ENCODE measurements around the gene HDAC9.

The HDAC9 gene

DNA sequence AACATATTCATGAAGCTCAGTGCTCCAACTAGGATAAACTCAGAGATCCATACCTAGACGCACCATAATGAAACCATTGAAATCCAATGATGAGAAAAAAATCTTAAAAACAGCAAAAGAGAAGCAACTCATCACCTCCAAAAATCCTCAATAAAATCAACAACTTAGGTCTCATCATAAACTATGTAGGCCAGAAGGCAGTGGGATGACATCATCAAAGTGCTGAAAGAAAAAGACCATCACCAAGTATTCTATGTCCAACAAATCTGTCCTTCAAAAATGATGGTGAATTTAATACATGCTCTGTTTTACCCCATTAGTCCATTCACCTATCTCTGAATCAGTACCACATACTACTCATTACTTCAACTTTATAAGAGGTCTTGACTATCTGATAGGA is 304.4 kb downstream of the HDAC9 start:
- no peak overlapping the region for H3K4me3 ChIP-seq (ENCODE audit: low read length)
- TF ChIP-seq EZH2phosphoT487 (IDR thresholded peaks at IDR 0.05; ENCODE audit: borderline replicate concordance, low read length): no peak
- TF ChIP-seq, protein P1, sequence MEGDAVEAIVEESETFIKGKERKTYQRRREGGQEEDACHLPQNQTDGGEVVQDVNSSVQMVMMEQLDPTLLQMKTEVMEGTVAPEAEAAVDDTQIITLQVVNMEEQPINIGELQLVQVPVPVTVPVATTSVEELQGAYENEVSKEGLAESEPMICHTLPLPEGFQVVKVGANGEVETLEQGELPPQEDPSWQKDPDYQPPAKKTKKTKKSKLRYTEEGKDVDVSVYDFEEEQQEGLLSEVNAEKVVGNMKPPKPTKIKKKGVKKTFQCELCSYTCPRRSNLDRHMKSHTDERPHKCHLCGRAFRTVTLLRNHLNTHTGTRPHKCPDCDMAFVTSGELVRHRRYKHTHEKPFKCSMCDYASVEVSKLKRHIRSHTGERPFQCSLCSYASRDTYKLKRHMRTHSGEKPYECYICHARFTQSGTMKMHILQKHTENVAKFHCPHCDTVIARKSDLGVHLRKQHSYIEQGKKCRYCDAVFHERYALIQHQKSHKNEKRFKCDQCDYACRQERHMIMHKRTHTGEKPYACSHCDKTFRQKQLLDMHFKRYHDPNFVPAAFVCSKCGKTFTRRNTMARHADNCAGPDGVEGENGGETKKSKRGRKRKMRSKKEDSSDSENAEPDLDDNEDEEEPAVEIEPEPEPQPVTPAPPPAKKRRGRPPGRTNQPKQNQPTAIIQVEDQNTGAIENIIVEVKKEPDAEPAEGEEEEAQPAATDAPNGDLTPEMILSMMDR (IDR thresholded peaks at IDR 0.05; ENCODE audit: low read depth, low read length, poor library complexity, severe bottlenecking): no peak
- H3F3A ChIP-seq (ENCODE audit: control insufficient read depth, insufficient read depth): no peaks in the 10 kb centered on the region
- no peaks in the 10 kb centered on the region for H3K9me2 ChIP-seq (replicated peaks; ENCODE audit: control insufficient read depth, low read length)
- H3K79me2 ChIP-seq (ENCODE audit: control insufficient read depth, low read length): no peaks in the 10 kb centered on the region
- no peak overlapping the region for H3K4me2 ChIP-seq (ENCODE audit: low read length)
- no peaks in the 10 kb centered on the region for H4K20me1 ChIP-seq (ENCODE audit: control insufficient read depth, insufficient read depth, low read depth, low read length)
- H3K27me3 ChIP-seq (ENCODE audit: control insufficient read depth, low read length): no peaks in the 10 kb centered on the region
- no peak overlapping the region for H3K27ac ChIP-seq (ENCODE audit: low read depth, low read length)
- no peaks in the 10 kb centered on the region for H3K36me3 ChIP-seq (ENCODE audit: control insufficient read depth, low read length)
- H3K9me3 ChIP-seq (ENCODE audit: control insufficient read depth, insufficient read depth, low read length): no peaks in the 10 kb centered on the region
- H3K4me1 ChIP-seq (ENCODE audit: control insufficient read depth, low read length): no peaks in the 10 kb centered on the region

DNA sequence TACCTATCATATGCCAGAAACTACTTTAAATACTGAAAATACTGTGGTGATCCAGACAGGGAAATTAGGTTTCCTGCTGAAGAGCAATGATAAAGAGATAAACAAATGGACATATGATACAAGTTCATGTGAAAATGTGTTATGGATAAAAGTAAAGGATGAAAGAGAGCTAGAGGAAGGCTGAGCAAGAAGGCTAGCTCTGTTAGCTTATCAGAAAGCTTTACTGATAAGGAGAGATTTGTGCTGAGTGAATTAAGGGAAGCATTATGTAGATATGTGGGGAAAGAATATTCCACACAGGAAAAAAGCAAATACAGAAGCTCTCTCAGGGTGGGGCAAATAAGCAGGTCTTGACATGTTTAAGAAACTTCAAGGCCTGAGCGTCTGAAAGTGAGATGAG is 308.4 kb downstream of the HDAC9 start:
- no peak overlapping the region for H3K27ac ChIP-seq (ENCODE audit: low read depth, low read length)
- H4K20me1 ChIP-seq (ENCODE audit: control insufficient read depth, insufficient read depth, low read depth, low read length): no peaks in the 10 kb centered on the region
- no peaks in the 10 kb centered on the region for H3F3A ChIP-seq (ENCODE audit: control insufficient read depth, insufficient read depth)
- H3K4me2 ChIP-seq (ENCODE audit: low read length): no peak overlapping the region
- no peaks in the 10 kb centered on the region for H3K79me2 ChIP-seq (ENCODE audit: control insufficient read depth, low read length)
- no peak overlapping the region for H3K4me3 ChIP-seq (ENCODE audit: low read length)
- H3K4me1 ChIP-seq (ENCODE audit: control insufficient read depth, low read length): no peaks in the 10 kb centered on the region
- TF ChIP-seq, protein P1 (IDR thresholded peaks at IDR 0.05; ENCODE audit: low read depth, low read length, poor library complexity, severe bottlenecking): no peak
- no peak for TF ChIP-seq EZH2phosphoT487 (IDR thresholded peaks at IDR 0.05; ENCODE audit: borderline replicate concordance, low read length)
- H3K27me3 ChIP-seq (ENCODE audit: control insufficient read depth, low read length): no peaks in the 10 kb centered on the region
- H3K36me3 ChIP-seq (ENCODE audit: control insufficient read depth, low read length): no peaks in the 10 kb centered on the region
- no peaks in the 10 kb centered on the region for H3K9me2 ChIP-seq (replicated peaks; ENCODE audit: control insufficient read depth, low read length)
- no peaks in the 10 kb centered on the region for H3K9me3 ChIP-seq (ENCODE audit: control insufficient read depth, insufficient read depth, low read length)

DNA sequence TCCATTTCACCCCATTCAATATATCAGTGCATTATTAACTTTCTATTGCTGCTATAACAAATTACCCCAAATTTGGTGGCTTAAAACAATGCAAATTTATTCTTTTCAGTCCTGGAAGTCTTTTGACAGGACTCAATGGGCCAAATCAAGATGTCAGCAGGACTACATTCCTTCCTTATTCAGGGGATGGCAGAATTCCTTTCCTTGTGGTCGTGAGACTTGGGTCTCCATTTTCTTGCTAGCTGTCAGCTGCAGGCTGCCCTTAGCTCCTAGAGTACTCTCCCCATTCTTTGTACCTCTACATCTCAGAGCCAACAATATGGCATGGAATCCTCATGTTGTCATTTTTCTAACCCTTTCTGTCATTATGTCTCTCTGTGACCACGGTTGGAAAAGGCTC is 310.6 kb downstream of the HDAC9 start:
- Histone ChIP-seq H3K4me2 (ENCODE audit: low read length) (no peak overlapping the region), H4K20me1 (ENCODE audit: control insufficient read depth, insufficient read depth, low read depth, low read length) (no peaks in the 10 kb centered on the region), H3K27ac (ENCODE audit: low read depth, low read length) (no peak overlapping the region), H3K9me2 (replicated peaks; ENCODE audit: control insufficient read depth, low read length) (no peaks in the 10 kb centered on the region), H3K79me2 (ENCODE audit: control insufficient read depth, low read length) (no peaks in the 10 kb centered on the region), H3F3A (ENCODE audit: control insufficient read depth, insufficient read depth) (no peaks in the 10 kb centered on the region), H3K4me3 (ENCODE audit: low read length) (no peak overlapping the region), H3K36me3 (ENCODE audit: control insufficient read depth, low read length) (no peaks in the 10 kb centered on the region), H3K27me3 (ENCODE audit: control insufficient read depth, low read length) (no peaks in the 10 kb centered on the region), H3K9me3 (ENCODE audit: control insufficient read depth, insufficient read depth, low read length) (no peaks in the 10 kb centered on the region), H3K4me1 (ENCODE audit: control insufficient read depth, low read length) (no peaks in the 10 kb centered on the region)
- TF ChIP-seq EZH2phosphoT487 (IDR thresholded peaks at IDR 0.05; ENCODE audit: borderline replicate concordance, low read length): no peak
- TF ChIP-seq, protein P1 (IDR thresholded peaks at IDR 0.05; ENCODE audit: low read depth, low read length, poor library complexity, severe bottlenecking): no peak

DNA sequence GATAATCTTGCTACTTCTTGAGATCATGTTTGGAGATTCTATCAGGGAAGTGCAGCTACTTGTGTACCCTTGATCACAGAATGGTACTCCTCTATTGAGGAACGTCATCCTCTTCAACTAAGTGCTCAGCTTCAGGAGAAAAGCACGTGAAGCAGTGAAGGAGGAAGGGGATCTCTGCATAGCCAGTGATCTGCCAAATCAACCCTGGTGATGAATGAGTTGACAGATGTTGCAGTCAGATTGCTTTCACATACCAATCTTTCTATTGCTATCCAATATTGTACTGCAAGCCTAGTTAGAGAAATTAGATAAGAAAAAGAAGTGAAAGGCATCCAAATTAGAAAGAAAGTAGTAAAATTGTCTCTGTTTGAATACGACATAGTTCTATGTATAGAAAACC is 312.5 kb downstream of the HDAC9 start:
- Histone ChIP-seq H3K9me3 (ENCODE audit: control insufficient read depth, insufficient read depth, low read length) (no peaks in the 10 kb centered on the region), H3F3A (ENCODE audit: control insufficient read depth, insufficient read depth) (no peaks in the 10 kb centered on the region), H4K20me1 (ENCODE audit: control insufficient read depth, insufficient read depth, low read depth, low read length) (no peaks in the 10 kb centered on the region), H3K4me2 (ENCODE audit: low read length) (no peak overlapping the region), H3K36me3 (ENCODE audit: control insufficient read depth, low read length) (no peaks in the 10 kb centered on the region), H3K27me3 (ENCODE audit: control insufficient read depth, low read length) (no peaks in the 10 kb centered on the region), H3K4me3 (ENCODE audit: low read length) (no peak overlapping the region), H3K9me2 (replicated peaks; ENCODE audit: control insufficient read depth, low read length) (no peaks in the 10 kb centered on the region), H3K79me2 (ENCODE audit: control insufficient read depth, low read length) (no peaks in the 10 kb centered on the region), H3K27ac (ENCODE audit: low read depth, low read length) (no peak overlapping the region), H3K4me1 (ENCODE audit: control insufficient read depth, low read length) (no peaks in the 10 kb centered on the region)
- no peak for TF ChIP-seq EZH2phosphoT487 (IDR thresholded peaks at IDR 0.05; ENCODE audit: borderline replicate concordance, low read length)
- TF ChIP-seq, protein P1 (IDR thresholded peaks at IDR 0.05; ENCODE audit: low read depth, low read length, poor library complexity, severe bottlenecking): no peak

All from DOHH2 (cell line).